Mucosa of descending colon (tissue), 3 donors: ENCODE data around the gene GYS1. TPM values are rescaled to one million over a fixed set of nuclear protein-coding genes. Genes with fewer than 3 reads are reported as not detected.

Experiments used
- ATAC-seq: fragments of 200-7000 bp; cut with Tn5 transposase; one replicate; pipeline ENCODE4 v1.9.1; 2020; ENCODE audit warnings: mild to moderate bottlenecking, moderate library complexity
- DNase-seq, 3 donors: peaks; one replicate each; pipeline ENCODE4 v3.0.0-alpha.2; 2020
- H3K36me3 ChIP-seq: fragments of 200-600 bp; one replicate; pipeline ENCODE4 v1.8.0; 2021; ENCODE audit warnings: low read depth, mild to moderate bottlenecking
- H3K4me1 ChIP-seq: fragments of 200-600 bp; one replicate; pipeline ENCODE4 v1.8.0; 2021; ENCODE audit warnings: low read depth, mild to moderate bottlenecking
- H3K4me3 ChIP-seq: fragments of 200-600 bp; one replicate; pipeline ENCODE4 v1.8.0; 2021; ENCODE audit warnings: mild to moderate bottlenecking
- H3K9me3 ChIP-seq: fragments of 200-600 bp; one replicate; pipeline ENCODE4 v1.8.0; 2021; ENCODE audit warnings: mild to moderate bottlenecking
- intact Hi-C, 2 donors: fragments of 100-400 bp; cut with DNase I in 1 of 2; cut with micrococcal nuclease in 1 of 2; formaldehyde crosslinking; loops; one replicate each; pipeline versions ENCODE4 v1.11.0 to v1.11.1; 2022; cut with DNase I, micrococcal nuclease
- total RNA-seq, 3 donors: library from RNA; stranded (reverse); fragmentation: NEBNext Ultra II Directional in 2 of 3; extraction: Animal tissue kit (Norgen Biotek cat#: 25700) in 2 of 3; gene quantifications; one replicate each; pipeline versions ENCODE4 v1.2.1 to v1.2.4, GENCODE V29; 2021 to 2023
- TF ChIP-seq, protein P1 (sequence below): fragments of 200-600 bp; IDR thresholded peaks from one replicate; pipeline ENCODE4 v1.8.0; 2022; ENCODE audit warnings: antibody characterized with exemption, mild to moderate bottlenecking
- donor health status: DM: no; HTN: no; CAD: no; lungs with moderate emphysema.
- donor health status: DM: no; HTN: no; CAD: no.
- donor health status: DM: no; HTN: yes; CAD: no.

The GYS1 gene
- total RNA-seq, 3 donors from 2014 or later = 40.1 to 49.3 (median 40.2) TPM

DNA sequence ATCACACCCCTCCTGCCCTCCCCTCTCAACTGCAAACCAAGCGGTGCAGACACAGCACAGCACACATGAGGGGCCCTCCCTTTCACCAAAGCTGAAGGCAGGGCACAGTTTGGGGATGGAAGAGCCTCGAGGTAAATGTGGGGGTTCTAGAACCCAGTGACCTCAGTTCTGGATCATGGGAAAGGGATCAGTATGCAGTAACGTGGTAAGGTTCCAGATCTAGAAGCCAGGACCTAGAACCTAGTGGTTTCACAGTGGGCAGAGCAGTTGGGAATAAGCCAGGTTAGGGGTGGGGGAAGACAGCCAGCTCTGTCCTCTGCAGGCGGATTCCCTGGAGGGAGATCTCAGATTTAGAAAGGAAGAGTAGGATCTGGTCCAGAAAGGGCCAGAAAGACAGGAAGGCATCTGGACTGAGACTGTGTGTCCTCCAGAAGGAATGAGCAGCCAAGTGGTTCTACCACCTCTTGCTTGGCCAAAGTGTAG, 24.9 kb downstream of the GYS1 start:
- H3K36me3 ChIP-seq = no peaks in the 10 kb centered on the region
- ATAC-seq (no peak), DNase-seq (no peak)
- H3K4me3 ChIP-seq = no peak overlapping the region
- H3K4me1 ChIP-seq = peaks cover 27% of the 10 kb centered on the region
- intact Hi-C loops = loop anchor here in 1 of 2 donors (10.0 kb wide), 1 partner anchor 93 kb away; the partner anchor contains the start of gene PPP1R15A
- no peaks in the 10 kb centered on the region for H3K9me3 ChIP-seq
- TF ChIP-seq, protein P1, sequence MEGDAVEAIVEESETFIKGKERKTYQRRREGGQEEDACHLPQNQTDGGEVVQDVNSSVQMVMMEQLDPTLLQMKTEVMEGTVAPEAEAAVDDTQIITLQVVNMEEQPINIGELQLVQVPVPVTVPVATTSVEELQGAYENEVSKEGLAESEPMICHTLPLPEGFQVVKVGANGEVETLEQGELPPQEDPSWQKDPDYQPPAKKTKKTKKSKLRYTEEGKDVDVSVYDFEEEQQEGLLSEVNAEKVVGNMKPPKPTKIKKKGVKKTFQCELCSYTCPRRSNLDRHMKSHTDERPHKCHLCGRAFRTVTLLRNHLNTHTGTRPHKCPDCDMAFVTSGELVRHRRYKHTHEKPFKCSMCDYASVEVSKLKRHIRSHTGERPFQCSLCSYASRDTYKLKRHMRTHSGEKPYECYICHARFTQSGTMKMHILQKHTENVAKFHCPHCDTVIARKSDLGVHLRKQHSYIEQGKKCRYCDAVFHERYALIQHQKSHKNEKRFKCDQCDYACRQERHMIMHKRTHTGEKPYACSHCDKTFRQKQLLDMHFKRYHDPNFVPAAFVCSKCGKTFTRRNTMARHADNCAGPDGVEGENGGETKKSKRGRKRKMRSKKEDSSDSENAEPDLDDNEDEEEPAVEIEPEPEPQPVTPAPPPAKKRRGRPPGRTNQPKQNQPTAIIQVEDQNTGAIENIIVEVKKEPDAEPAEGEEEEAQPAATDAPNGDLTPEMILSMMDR = no peak

DNA sequence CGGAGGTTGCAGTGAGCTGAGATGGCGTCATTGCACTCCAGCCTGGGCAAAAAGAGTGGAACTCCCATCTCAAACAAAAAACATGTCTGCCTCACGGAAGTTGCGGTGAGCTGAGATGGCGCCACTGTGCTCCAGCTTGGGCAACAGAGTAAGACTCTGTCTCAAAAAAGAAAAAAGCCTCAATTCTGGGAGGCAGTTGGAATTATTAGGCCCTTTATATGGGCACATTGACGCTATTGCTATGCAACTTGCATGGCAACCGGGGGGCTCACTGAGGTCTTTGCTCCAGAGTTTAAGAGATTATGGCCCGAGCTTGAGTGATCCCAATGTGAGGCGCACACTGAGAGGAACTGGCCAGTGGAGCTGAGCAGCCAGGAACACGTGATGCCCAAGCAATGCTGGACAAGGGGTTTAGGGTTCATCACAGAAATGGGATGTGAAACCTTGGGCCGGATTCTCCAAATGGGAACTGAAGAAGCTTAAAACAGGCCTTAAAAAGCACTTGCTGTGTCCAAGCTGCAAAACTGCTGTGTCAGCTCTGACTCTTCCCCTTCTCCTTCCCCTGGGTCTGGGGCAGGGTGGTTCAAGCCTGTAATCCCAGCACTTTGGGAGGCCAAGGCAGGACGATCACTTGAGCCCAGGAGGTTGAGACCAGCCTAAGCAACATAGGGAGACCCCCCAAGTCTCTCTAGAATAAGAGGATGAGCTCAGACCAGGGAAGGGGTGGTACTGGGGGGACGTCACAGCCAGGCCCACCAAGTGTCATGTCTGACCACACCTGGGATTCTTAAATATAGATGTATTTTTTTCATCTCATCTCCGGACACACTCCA, 25.5 kb downstream of the GYS1 start:
- intact Hi-C loops = loop anchor here in 1 of 2 donors (10.0 kb wide), 1 partner anchor 93 kb away; the partner anchor contains the start of gene PPP1R15A
- H3K4me1 ChIP-seq = peaks cover 27% of the 10 kb centered on the region
- TF ChIP-seq, protein P1 = no peak

DNA sequence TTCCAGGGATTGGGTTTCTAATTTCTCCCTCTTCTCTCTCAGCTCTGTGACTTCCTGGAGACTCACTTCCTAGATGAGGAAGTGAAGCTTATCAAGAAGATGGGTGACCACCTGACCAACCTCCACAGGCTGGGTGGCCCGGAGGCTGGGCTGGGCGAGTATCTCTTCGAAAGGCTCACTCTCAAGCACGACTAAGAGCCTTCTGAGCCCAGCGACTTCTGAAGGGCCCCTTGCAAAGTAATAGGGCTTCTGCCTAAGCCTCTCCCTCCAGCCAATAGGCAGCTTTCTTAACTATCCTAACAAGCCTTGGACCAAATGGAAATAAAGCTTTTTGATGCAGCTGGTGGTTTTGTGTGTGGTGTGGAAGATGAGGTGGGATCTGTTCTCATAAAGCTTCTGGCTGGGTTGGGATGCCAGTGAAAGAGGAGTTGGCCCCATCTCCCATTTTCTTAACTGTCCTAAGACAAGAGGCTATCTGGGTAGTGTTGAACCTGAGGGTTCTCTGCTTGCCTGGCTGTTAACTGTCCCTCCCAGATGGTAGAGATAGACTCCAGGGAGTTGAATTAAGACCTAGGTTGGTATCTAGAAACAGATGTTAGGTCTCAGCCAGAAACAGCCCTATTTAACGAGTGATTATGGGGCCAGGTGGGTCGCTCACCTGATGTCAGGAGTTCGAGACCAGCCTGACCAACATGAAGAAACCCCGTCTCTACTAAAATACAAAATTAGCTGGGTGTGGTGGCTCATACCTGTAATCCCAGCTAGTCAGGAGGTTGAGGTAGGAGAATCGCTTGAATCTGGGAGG, 26.4 kb downstream of the GYS1 start:
- DNase-seq = peak in 1 of 3 donors; percentile 36
- H3K9me3 ChIP-seq = no peaks in the 10 kb centered on the region
- TF ChIP-seq, protein P1 = no peak
- H3K36me3 ChIP-seq = no peaks in the 10 kb centered on the region
- H3K4me1 ChIP-seq = peaks cover 32% of the 10 kb centered on the region
- intact Hi-C loops = loop anchor here in 1 of 2 donors (10.0 kb wide), 1 partner anchor 92 kb away; the partner anchor contains the start of gene PPP1R15A
- no peak for ATAC-seq
- H3K4me3 ChIP-seq = peak overlapping the region; percentile 81

More for the DNA sequence above, 25.5 kb downstream of the GYS1 start:
- no peak for ATAC-seq
- DNase-seq = no peak
- no peaks in the 10 kb centered on the region for H3K36me3 ChIP-seq
- H3K9me3 ChIP-seq = no peaks in the 10 kb centered on the region
- H3K4me3 ChIP-seq = no peak overlapping the region

DNA sequence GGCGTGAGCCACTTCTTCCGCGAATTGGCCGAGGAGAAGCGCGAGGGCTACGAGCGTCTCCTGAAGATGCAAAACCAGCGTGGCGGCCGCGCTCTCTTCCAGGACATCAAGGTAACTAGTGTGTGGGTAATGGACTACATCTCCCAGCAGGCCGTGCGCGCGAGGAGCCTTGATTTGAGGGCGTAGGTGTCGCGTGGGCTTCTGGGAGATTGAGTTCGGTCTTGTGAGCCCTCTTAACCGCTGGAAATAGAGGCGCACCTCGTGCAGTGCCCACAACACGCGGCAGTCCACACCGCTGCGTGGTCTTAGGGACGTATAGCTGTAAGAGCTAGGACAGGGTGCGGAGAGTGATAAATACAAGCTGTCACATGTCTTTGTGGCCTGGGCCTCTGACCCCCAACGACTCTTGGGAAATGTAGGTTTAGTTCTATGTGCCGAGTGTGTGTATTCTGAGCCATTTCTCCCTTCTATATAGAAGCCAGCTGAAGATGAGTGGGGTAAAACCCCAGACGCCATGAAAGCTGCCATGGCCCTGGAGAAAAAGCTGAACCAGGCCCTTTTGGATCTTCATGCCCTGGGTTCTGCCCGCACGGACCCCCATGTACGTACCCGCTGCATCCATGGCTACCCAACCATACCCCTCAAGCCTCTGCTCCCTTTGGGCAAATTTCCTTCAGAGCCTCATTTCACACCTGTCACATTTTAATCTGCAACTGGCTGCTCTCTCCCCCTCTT, 27.1 kb downstream of the GYS1 start:
- H3K4me3 ChIP-seq = peak overlapping the region; percentile 81
- H3K4me1 ChIP-seq = peaks cover 38% of the 10 kb centered on the region
- TF ChIP-seq, protein P1 = no peak
- ATAC-seq = peak; percentile 59
- no peaks in the 10 kb centered on the region for H3K36me3 ChIP-seq
- intact Hi-C loops = loop anchor here in 1 of 2 donors (10.0 kb wide), 1 partner anchor 91 kb away; the partner anchor contains the start of gene PPP1R15A
- peak; percentile 91 to 94 (median 92) for DNase-seq
- no peaks in the 10 kb centered on the region for H3K9me3 ChIP-seq
